SK-MEL-5 (cell line): Measurements from ENCODE around the gene CUX1. TPM values are rescaled to one million over a fixed set of nuclear protein-coding genes. Genes with fewer than 3 reads are reported as not detected.
"Not testable (repeated sequence)": the region's sequence is repeated elsewhere in the genome, so short reads cannot be mapped to it uniquely, and the experiment has no call there.

ENCODE experiments used
- DNase-seq: peaks from one replicate; pipeline ENCODE4 v3.0.0-alpha.2; 2016; ENCODE audit warnings: low read depth, low spot score
- in situ Hi-C: cut with HindIII; loops from 2 replicates; pipeline ENCODE4 v1.10.0; 2016; ENCODE audit warnings: low sequenced_read_pairs, high pct_unique_total_duplicates, low pct_unique_long_range_greater_than_20kb
- total RNA-seq: library from RNA; depleted of rRNA; stranded (reverse); fragments of >200 nt; shearing (Covaris generic); gene quantifications from 2 replicates; pipeline ENCODE4 v1.2.3, GENCODE V29; 2014

Gene CUX1
- total RNA-seq, 1 experiment from 2014 or later: 43.6 TPM

- no peak for DNase-seq
- in situ Hi-C loops: no loop called here
Measured at GRCh38 chr7:102211590-102212550, 394.4 kb downstream of the CUX1 start.

DNA sequence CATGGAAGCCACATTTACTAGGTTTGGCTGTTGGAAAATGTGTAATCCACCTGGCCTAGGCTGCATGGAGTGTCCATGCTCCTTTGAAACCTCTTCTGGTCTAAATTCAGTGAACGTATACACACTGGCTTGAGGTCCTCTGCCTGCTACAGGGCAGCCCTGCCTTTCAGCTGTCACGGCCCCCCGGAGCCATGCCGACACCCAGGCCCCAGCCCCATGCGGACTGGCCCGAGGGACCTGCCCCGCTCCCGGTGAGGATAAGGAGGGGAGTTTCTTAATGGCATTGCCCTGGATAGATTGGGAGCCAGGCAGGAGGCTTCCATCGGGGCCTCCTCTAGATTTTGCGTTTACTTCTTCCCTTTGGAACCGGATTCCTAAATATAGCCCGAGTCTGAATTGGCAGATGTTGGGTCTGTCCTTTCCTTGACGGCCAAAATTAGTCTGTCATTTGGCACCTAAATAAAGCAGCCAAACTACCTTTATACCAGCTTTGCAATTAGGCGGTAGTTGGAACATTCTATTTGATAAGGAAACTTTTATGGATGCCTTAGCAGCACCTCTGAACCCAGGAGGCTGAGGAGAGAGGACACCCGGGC is 397.1 kb downstream of the CUX1 start:
- in situ Hi-C loops: no loop called here
- DNase-seq: no peak

DNA sequence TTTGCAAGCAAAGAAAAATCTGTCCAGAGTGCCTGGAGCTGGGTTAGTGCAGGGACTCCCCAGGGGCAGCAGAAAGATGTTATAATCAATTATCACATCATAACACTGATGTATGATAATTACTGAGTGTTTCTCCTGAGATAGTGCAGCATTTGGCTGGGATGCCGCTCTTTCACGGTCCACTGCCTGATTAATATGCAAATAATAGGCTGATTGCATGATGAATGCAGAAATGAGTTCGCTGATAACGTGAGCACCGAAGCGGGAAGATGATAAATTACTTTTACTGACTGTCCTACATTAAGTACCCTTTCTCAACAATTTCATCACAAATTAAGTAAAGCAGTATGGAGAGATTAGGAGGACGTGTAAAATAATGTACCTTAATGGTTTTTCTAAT is 397.8 kb downstream of the CUX1 start:
- in situ Hi-C loops: no loop called here

GRCh38 chr7:102215711-102216110 is 398.3 kb downstream of the CUX1 start:
- in situ Hi-C loops: no loop called here
- DNase-seq: no peak

More for the DNA sequence above, 397.8 kb downstream of the CUX1 start:
- DNase-seq: no peak

DNA sequence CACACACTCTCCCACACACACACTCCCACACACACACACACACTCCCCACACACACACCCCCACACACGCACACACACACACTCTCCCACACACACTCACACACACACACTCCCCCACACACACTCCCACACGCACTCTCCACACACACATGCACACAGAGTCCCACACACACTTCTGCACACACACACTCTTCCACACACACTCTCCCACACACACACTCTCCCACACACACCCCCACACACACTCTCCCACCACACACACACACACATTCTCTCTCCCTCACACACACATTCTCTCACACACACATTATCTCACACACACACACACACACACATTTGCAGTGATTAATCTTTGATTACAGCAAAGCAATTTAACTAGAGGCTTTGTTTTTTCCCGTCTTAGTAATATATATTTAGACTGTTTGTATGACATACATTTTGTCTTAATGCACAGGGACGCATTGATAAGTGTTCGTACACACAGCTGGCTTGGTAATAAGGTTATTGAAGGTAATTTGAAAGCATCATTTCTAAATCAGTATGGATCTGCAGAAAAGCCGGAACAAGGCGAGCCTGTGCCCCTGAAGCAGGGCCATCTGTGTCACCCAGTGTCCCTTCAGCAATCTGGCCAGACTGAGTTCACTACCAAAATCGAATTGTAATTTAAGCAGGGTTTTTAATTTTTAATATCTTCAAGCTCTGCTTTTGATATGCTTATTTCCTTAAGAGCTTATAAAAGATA is 399.3 kb downstream of the CUX1 start:
- in situ Hi-C loops: no loop called here

DNA sequence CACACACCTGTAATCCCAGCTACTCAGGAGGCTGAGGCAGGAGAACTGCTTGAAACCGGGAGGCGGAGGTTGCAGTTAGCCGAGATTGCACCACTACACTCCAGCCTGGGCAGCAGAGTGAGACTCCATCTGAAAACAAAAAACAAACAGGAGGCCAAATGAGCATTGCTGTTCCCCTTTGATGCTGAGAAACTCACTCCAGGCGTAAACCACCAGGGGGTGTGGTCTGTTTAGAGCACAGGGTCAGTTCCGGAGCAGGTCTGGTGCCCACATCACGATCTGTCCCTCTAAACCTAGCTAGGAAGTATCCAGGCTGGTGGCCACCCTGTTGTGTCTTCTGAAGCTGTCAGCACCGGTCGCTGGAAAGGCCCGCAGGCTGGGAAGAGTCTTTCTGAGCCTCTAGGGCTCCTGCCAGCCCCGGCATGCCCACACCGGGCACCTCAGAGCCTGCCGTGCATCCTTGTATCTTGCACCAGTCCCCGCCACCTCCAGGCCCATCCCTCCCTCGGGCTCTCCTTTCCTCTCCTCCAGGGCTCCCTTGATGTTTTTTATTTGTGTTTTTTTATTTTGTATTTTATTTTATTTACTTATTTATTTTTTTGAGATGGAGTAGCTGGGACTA is 402.9 kb downstream of the CUX1 start:
- in situ Hi-C loops: no loop called here
- DNase-seq: no peak

More for the DNA sequence above, 399.3 kb downstream of the CUX1 start:
- no peak for DNase-seq

DNA sequence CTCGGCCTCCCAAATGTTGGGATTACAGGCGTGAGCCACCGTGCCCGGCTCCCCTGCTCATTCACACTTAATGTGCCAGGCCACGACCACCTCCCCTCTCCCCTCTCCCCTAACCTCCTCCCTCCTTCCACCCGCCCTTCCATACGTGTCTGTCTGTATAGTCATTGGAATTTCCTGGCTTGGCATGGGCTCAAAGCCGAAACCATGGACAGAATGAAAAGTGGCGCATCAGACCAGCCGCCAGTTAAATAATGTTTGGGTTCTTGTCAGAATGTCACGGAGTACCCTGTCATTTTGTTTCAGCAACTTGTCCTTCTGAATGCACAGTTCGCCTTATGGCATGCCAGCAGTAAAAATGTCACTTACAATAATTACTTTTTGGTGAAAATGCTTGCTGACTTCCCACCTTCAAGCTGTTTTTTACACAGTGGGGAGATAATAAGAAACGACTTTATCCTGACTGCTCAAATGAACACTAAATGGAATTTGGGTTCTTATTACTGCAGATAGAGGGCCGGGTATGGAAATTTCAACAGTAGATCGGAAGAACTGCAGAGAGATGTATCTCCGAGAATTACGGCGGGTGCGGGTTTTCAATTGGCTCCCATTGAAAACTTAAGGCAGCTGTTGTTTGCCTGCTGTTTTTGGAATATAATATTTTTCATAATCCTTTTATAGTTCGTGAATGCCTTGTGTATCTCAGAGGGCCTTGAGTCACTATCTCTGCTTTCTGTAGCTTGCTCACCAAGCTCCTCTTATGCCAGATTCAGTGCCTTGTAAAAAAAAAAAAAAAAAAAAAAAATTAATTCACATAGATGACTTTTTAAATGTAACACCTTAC is 403.8 kb downstream of the CUX1 start:
- in situ Hi-C loops: no loop called here
- no peak for DNase-seq

GRCh38 chr7:102221961-102222360 is 404.5 kb downstream of the CUX1 start:
- in situ Hi-C loops: no loop called here
- no peak for DNase-seq

DNA sequence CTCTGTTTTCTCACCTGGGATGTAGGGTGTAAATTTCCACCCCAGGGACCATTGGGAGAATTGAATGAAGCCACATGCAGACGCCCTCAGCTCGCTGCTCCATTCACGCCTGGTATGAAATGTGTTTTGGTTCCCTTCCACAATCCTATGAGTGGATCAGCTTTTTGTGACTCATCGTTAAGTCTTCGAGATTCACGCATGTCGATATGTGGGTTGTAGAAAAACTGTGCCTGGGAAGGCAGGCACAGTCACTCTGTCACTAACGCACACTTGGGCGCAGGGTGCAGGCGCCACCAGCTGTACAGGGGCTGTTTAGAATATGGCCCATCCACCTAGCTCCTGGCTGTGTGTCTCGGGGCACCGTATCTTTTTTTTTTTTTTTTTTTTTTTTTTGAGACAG is 405.0 kb downstream of the CUX1 start:
- no peak for DNase-seq
- in situ Hi-C loops: no loop called here

DNA sequence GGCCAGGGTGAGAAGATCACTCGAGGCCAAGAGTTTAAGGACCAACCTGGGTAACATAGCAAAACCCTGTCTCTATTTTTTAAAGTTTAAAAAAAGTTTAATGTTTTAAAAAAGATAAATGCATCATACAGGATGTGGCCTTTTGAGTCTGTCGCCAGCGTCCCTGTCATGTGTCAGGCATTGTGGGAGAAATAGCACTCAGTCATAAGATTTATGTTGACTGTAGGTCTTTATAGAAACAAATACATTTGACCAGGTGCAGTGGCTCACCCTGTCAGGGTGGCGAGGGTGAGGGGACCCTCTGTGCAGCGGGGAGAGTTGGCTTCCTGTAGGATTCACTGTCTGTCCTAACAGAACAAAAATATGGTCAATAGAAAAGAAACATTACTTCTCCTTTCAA is 405.8 kb downstream of the CUX1 start:
- in situ Hi-C loops: no loop called here
- DNase-seq: no peak

DNA sequence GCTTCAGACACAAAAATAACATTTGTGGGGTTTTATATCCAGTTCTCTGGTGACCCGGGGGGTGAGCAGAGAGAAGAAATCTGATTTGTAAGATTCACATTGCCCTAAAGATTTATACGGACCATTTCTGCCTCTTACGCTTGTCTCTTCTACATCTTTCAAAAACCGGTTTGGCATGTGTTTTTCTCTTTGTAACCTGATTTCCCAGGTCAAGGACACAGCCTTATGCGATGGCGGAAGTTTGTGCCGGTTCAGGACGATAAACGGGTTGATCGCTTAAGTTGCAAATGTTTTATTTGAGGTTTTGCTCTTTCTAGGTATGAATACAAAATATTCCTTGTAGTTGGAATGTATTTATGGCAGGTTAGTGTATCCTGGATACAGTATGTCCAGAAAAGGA is 407.6 kb downstream of the CUX1 start:
- in situ Hi-C loops: no loop called here

GRCh38 chr7:102227371-102227770 is 409.9 kb downstream of the CUX1 start:
- no peak for DNase-seq
- in situ Hi-C loops: no loop called here

More for the DNA sequence above, 407.6 kb downstream of the CUX1 start:
- DNase-seq: no peak

- in situ Hi-C loops: no loop called here
Measured at GRCh38 chr7:102228935-102229334, 411.5 kb downstream of the CUX1 start.

DNA sequence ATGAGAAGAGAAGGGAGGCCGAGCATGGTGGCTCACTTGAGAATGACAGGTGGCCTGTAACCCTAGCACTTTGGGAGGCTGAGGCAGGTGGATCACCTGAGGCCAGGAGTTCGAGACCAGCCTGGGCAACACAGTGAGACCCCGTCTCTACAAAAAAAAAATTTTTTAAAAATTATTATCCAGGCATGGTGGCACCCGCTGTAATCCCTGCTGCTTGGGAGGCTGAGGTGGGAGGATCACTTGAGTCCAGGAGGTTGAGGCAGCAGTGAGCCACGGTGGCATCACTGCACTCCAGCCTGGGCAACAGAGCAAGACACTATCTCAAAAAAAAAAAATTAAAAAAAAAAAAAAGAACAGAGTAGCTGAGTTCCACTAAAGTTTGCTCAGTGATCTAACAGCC is 412.7 kb downstream of the CUX1 start:
- in situ Hi-C loops, DNase-seq: not testable (repeated sequence)

More at GRCh38 chr7:102228935-102229334, 411.5 kb downstream of the CUX1 start:
- DNase-seq: no peak

GRCh38 chr7:102230593-102230992 is 413.2 kb downstream of the CUX1 start:
- no peak for DNase-seq
- in situ Hi-C loops: no loop called here

DNA sequence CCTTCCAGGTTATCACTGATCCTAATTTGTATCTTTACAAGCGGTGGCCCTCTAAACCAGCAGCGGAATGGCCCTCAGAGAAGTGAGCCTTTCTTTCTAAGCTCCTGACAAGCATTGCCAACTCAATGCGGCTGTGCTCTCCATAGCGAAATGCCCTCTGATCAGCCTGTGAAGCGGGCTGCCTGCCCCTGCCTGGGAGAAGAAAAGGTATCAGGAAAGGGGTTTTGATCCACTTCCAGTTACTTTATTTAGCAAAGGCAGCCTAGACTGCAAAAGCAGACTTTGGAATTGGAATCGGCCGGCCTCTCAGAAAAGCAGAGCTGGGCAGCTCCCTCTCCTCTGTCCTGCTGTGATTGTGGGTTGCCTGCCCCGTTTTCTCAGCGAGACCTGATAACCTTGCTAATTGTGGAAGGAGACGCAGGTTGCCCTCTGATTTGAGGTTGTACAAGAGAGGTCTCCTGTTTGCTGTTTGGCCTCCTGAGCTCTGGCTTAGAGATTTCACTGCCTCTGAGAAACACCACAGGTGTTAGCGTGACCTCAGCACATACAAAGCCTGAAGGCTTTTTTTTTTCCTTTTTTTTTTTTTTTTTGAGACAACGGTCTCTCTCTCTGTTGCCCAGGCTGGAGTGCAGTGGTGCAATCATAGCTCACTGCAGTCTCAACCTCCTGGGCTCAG is 415.3 kb downstream of the CUX1 start:
- no peak for DNase-seq
- in situ Hi-C loops: no loop called here

DNA sequence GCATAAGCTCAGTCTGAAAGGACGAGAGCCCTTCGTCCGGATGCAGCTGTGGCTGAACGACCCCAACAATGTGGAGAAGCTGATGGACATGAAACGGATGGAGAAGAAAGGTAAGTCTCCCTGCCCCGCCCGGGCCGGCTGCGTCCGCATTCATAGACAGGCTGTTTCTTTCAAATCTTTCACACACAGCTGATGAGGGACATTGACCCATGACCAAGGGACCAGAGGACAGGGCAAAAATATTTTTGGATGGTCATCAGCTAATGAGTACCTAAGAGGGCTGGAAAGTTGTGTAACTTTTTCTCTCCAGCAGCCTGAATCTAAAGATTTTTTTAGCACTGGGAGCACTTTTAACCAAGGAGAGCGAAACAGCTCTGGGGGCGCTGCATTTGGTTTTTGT is 416.7 kb downstream of the CUX1 start:
- in situ Hi-C loops: no loop called here
- no peak for DNase-seq
